Stimulated activated CD4-positive, alpha-beta T cell treated with anti-CD3 and anti-CD28 coated beads, TNF-alpha, amount 100 ng/mL, for 4 hours (primary cell): ENCODE measurements around the gene SMG9.

Experiments
- DNase-seq, 3 experiments: peaks; one replicate each; pipeline ENCODE4 v3.0.0-alpha.2; 2020; ENCODE audit warnings: low read depth in 3 of 3

The SMG9 gene, protein sequence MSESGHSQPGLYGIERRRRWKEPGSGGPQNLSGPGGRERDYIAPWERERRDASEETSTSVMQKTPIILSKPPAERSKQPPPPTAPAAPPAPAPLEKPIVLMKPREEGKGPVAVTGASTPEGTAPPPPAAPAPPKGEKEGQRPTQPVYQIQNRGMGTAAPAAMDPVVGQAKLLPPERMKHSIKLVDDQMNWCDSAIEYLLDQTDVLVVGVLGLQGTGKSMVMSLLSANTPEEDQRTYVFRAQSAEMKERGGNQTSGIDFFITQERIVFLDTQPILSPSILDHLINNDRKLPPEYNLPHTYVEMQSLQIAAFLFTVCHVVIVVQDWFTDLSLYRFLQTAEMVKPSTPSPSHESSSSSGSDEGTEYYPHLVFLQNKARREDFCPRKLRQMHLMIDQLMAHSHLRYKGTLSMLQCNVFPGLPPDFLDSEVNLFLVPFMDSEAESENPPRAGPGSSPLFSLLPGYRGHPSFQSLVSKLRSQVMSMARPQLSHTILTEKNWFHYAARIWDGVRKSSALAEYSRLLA

DNA sequence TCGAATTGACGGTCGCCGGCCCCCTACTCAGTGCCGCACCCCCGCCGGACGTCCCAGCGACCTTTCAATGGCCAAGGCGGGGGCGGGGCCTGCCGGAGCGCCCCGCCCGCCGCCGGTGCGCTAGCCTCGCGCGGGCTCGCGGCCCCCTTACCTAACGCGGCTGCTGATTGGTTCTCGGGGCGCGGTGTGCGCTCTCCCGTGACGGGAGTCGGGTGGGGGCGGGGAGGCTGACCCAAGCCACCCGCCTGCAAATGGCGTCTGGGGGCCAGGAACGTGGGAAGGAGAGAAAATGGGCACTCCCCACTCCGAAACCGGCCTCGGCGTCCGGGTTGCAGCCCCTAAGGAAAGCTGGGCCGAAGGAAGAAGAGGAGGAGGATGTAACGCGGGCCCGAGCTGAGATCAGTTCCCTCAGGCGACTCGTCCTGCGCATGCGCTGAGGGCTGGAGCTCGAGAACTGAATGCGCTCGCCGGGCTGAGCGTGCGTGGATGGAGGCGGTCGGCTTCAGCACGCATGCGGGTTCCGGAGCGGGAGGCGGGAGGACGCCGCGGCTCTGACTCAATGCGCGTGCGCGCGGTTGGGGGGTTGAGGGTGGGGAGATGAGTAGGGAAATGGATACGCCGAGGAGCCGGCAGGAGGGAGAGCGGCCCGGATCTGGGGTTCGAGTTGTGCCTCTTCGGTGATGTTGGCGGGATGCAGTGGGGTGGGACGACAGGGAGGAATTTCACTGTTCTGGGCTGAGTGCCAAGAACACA is at the start of gene SMG9:
Gene SMG9, minus strand, starts transcription at position 460 of the 753 bp plus-strand sequence. CDS start 4,221 bp downstream, outside the sequence.
- peak; percentile 96 to 98 (median 98) for DNase-seq

- DNase-seq = no peak
These were observed 49.7 kb upstream of the SMG9 start for GRCh38 chr19:43804432-43804831.

GRCh38 chr19:43802216-43802951 is 47.6 kb upstream of the SMG9 start, which contains the start of gene LYPD5:
TSS of gene LYPD5 (minus strand) at chr19:43802447. CDS start at chr19:43802380, 67 bp downstream.
- DNase-seq = no peak

DNA sequence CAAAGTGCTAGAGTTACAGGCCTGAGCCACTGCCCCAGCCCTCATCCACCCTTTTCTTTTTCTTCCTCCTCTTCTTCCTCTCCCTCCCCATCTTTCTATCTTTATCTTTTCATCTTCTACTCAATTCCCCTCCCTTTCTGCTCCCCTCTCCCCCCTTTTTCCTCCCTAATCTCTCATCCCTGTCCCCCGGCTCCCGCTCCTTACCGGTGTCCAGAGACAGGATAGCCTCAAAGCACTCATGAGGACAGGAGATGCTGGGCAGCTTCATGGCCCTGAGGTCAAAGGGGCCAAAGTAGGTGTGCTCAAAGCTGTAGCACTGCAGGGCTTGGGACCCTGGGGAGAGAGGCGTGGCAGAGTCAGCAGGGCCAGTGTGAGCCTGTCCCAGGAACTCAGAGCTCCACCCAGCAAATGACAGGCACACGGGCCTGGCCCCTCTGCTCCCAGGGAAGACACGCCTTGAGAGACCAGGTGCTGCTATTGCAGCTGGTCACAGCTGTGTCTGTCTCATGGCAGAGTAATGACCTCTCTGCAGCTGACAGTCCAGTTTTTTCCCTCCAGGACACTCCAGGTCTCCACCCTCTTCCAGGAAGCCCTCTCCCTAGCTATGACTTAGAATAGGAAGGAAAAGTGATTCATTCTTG is 44.9 kb upstream of the SMG9 start:
- no peak for DNase-seq

DNA sequence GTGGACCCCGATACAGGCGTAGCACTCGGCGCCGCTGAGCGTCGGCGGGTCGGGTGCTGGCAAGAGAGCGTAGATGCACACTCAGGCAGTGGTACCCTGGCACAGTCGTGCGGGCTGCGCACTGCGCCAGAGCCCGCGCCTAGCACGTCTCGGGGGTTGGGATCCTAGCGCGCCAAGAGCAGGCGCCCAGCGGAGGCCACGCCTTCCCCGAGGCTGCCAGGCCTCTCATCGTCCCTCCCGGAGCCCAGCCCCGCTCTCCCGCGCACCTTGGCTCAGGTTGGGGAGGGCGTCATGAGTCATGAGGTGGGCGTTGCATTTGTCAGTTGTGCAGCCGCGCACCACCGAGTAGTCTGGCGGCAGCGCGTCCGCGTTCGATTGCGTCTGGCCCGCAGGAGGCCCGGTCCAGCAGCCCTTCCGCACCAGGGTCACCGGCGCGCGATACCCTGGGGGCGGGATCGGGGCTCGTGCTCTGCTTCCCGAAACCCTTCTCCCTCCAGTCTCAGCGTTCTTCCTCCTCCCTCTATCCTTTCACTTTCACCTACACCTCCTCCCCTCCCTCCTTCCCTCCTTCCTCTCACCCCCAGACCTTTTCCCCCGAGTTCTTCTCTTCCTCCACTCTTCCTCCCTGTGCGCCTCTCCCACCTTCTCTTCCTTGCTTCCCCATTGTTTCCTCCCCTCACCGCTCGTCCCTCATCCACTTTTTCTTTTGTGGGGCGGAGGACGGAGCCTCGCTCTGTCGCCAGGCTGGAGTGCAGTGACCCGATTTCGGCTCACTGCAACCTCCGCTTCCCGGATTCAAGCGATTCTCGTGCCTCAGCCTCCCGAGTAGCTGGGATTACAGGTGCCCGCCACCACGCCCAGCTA is 44.0 kb upstream of the SMG9 start:
- peak; percentile 47 to 76 (median 64) for DNase-seq

- no peak for DNase-seq
These were observed 43.3 kb upstream of the SMG9 start for GRCh38 chr19:43798026-43798545.

- DNase-seq = no peak
These were observed 42.8 kb upstream of the SMG9 start for GRCh38 chr19:43797556-43797955.

- no peak for DNase-seq
These were observed 42.4 kb upstream of the SMG9 start for GRCh38 chr19:43797118-43797517.

DNA sequence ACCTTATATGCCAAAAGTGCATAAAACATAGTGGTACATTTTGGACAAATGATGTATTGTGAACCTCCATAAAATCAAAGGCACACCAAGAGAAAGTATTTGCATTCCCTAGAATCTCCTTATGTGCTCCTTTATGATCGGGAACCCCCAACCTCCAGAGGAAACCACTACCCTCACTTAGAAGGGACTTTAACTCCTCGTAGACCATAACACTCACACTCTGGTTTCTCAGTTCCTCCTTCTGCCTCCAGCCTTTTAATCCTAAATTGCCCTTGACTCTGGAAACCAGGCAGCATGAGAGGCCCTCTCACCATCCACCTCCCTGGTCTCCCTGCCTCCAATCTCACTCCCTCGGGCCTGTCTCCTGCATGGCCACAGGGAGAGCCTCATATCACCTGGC is 35.8 kb upstream of the SMG9 start:
- no peak for DNase-seq

- DNase-seq = no peak
These were observed 34.3 kb upstream of the SMG9 start for GRCh38 chr19:43789029-43789428.

DNA sequence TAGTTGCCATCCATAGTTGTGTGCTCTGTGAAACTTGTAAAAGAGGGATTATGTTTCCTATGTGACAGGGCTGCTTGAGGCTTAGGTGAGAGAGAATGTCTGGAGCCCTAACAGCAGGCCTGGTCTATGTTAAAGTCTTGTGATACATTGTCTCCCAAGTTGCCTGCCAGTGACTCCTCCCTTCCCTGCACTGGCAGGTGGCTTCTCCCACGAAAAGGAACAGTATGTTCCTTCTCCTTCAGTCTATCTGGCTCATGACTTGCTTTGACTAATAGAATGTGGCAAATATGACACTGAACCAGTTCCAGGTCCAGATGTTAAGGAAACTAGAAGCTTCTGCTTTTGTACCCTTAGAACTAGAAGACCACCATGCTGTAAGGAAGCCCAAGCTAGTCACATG is 31.9 kb upstream of the SMG9 start:
- DNase-seq = no peak

GRCh38 chr19:43784981-43785808 is 30.4 kb upstream of the SMG9 start:
- DNase-seq = no peak

DNA sequence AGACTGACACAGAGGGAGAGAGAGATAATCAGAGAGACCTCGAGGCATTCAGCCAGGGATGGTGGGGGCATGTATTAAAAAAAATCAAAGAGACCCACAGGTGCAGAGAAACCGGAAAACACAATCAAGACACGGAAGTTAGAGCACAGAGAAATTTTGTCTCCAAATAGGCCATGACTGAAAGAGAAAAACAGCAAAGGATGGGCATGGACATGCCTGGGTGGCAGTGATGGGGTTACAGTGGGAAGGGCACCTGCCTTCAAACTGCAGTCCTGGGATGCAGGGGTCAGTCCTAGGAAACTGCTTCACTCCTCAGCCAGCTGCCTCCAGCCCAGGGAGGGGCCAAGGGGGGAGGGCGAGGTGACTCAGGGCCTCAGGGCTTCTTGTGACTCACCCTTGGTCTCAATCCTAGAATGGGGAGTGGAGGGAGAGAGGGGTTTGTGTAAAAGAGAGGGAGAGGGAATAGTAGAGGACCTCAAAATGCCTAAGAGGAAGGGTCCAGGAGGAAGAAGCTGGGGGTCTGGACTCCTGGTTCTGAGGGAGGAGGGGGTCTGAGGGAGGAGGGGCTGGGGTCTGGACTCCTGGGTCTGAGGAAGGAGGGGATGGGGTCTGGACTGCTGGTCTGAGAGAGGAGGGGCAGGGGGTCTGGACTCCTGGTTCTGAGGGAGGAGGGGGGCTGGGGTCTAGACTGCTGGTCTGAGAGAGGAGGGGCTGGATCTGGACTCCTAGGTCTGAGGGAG is 29.6 kb upstream of the SMG9 start:
- DNase-seq = peak in 2 of 3 experiments; percentile 45 to 49

- no peak for DNase-seq
These were observed 28.9 kb upstream of the SMG9 start for GRCh38 chr19:43783636-43784035.

DNA sequence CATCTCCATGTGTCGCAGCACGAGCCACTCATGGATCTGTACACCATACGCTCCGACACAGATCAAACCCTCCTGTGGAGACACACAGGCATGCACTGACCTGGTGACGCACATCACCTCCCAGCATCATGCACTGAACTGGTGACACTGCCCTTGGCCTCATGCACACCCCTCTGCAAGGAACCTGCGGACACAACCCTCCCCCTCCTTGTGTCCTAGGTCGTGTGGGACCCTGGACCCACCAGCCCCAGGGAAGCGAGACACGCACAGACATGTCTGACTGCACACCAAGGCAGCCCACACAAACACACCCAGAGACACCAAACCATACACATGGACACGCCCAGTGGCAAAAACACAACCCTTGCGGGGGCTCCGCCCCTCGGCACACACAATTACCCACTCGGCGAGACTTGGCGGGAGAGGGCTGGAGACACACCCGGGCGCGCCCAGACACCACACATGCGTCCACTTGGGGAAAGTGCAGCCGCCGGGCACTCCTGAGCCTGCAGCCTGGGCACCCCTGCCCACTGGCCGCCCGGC is 28.0 kb upstream of the SMG9 start:
- DNase-seq = no peak

GRCh38 chr19:43782311-43782660 is 27.5 kb upstream of the SMG9 start:
- no peak for DNase-seq

- DNase-seq = no peak
These were observed 27.0 kb upstream of the SMG9 start for GRCh38 chr19:43781630-43782310.
